Stimulated activated naive CD8-positive, alpha-beta T cell treated with anti-CD3 and anti-CD28 coated beads, Interleukin-15, Interleukin-2, amounts not matched to agents 100 U/mL and 50 U/mL, for 24 hours (primary cell): ENCODE data around the gene IGSF5.

Experiments
- ATAC-seq: fragments of 150-1000 bp; cut with Tn5 transposase; one replicate; pipeline ENCODE4 v1.10.0; 2021
- DNase-seq: peaks from one replicate; pipeline ENCODE4 v3.0.0; 2021

The IGSF5 gene

GRCh38 chr21:39825250-39825649, 80.3 kb downstream of the IGSF5 start:
- no peak for DNase-seq
- no peak for ATAC-seq

- ATAC-seq (no peak), DNase-seq (no peak)
Observed at GRCh38 chr21:39834543-39834942, 89.6 kb downstream of the IGSF5 start.

GRCh38 chr21:39837861-39838359, 92.9 kb downstream of the IGSF5 start:
- ATAC-seq: no peak
- no peak for DNase-seq

GRCh38 chr21:39840373-39841097, 95.6 kb downstream of the IGSF5 start:
- ATAC-seq (no peak), DNase-seq (no peak)

- ATAC-seq (no peak), DNase-seq (no peak)
Observed at GRCh38 chr21:39842741-39843459, 97.9 kb downstream of the IGSF5 start.

- DNase-seq: no peak
- ATAC-seq: no peak
Observed at GRCh38 chr21:39843483-39843882, 98.5 kb downstream of the IGSF5 start.

- ATAC-seq: no peak
- DNase-seq: no peak
Observed at GRCh38 chr21:39843916-39844315, 98.9 kb downstream of the IGSF5 start.

GRCh38 chr21:39845571-39846130, 100.7 kb downstream of the IGSF5 start:
- DNase-seq (no peak), ATAC-seq (no peak)

GRCh38 chr21:39847877-39848276, 102.9 kb downstream of the IGSF5 start:
- ATAC-seq: no peak
- no peak for DNase-seq

GRCh38 chr21:39849014-39849655, 104.2 kb downstream of the IGSF5 start:
- ATAC-seq: no peak
- no peak for DNase-seq

GRCh38 chr21:39850333-39850732, 105.3 kb downstream of the IGSF5 start:
- DNase-seq: no peak
- ATAC-seq: no peak

- DNase-seq (no peak), ATAC-seq (no peak)
Observed at GRCh38 chr21:39851002-39851618, 106.1 kb downstream of the IGSF5 start.
